Panc1 (cell line): ENCODE results near the gene INO80.

Source experiments
- CTCF ChIP-seq: fragments of 450-650 bp; IDR thresholded peaks from 2 replicates; pipeline ENCODE4 v1.5.1; 2017; ENCODE audit warnings: mild to moderate bottlenecking
- POLR2AphosphoS5 ChIP-seq: IDR thresholded peaks from 2 replicates; pipeline ENCODE4 v1.6.1; 2012; ENCODE audit warnings: mild to moderate bottlenecking, low read depth, low read length, moderate library complexity
- TCF7L2 ChIP-seq: IDR thresholded peaks from 2 replicates; pipeline ENCODE4 v1.6.1; 2011; ENCODE audit warnings: mild to moderate bottlenecking, low read depth, low read length, inconsistent platforms

- TF ChIP-seq TCF7L2 = no peak
- TF ChIP-seq CTCF = no peak
- no peak for TF ChIP-seq POLR2AphosphoS5
These were observed 43.1 kb downstream of the INO80 start for GRCh38 chr15:41073028-41073427.
